ENCODE measurements around the gene VENTX.

- TF ChIP-seq CTCF (IDR thresholded peaks at IDR 0.05) (no peak), POLR2AphosphoS5 (IDR thresholded peaks at IDR 0.05) (no peak)
Observed at GRCh38 chr10:133249094-133249780, 11.6 kb downstream of the VENTX start.

Data from sigmoid colon (tissue), 4 donors.